GM21367 (cell line): ENCODE data around the gene TMEM63B.
"Not testable (repeated sequence)": the region's sequence is repeated elsewhere in the genome, so short reads cannot be mapped to it uniquely, and the experiment has no call there.

Source experiments
- ATAC-seq: cut with Tn5 transposase; IDR thresholded peaks from one replicate; pipeline ENCODE4 v1.9.1; 2021; ENCODE audit not compliant: unreplicated experiment

Gene TMEM63B

DNA sequence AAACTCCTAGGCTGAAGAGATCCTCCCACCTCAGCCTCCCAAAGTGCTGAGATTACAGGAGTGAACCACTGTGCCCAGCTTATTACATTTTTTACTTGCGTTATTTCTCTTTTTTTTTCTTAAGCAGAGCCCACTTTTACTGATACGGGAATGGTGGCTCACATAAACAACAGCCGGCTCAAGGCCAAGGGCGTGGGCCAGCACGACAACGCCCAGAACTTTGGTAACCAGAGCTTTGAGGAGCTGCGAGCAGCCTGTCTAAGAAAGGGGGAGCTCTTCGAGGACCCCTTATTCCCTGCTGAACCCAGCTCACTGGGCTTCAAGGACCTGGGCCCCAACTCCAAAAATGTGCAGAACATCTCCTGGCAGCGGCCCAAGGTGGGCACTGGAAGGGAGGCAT lies 41.8 kb downstream of the TMEM63B start:
- ATAC-seq, result no peak

DNA sequence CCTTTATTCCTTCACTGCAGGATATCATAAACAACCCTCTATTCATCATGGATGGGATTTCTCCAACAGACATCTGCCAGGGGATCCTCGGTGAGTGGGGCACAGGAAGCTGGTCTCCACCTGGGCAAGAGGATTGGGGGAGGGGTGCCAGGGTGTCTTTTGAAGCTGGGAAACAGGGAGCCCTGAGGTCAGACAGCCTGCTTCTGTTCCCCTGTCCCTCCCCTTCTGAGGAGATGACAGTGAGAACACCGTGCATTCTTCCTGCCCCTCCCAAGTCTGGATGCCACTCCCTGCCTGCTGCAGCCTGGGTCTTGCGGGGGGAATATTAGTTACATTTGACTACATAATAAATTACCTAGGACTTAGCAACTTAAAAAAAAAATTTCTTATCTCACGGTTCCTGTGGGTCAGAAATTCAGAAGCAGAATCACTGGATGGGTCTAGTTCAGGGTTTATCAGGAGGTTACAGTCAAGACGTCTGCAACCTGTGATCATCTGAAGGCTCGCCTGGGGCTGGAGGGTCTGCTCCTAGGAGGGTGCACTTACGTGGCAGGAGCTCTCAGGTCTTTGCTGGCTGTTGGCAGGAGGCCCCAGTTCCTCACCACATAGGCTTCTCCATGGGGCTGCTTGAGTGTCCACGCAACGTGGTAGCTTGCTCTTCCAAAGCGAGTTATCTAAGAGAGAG lies 42.7 kb downstream of the TMEM63B start:
- no peak for ATAC-seq

DNA sequence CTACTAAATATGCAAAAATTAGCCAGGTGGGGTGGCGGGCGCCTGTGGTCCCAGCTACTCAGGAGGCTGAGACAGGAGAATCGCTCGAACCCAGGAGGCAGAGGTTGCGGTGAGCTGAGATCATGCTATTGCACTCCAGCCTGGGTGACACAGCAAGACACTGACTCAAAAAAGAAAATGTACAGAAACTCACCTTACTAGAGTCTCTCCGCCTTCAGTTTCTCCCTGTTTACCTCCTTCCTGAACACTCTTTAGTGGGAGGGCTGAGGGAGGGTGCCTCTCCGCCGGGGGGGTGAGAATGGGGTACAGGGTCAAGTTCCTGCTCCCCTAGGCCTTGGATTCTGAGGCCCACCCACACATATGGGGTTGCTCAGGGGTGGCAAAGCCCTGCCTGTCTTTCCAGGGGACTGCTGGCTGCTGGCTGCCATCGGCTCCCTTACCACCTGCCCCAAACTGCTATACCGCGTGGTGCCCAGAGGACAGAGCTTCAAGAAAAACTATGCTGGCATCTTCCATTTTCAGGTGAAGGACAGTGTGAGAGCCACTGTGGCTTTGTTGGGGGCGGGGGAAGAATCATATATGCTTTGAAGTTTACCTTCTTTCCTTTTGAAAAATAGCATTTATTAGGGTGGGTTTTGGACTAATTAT lies 44.7 kb downstream of the TMEM63B start:
- ATAC-seq, result no peak

DNA sequence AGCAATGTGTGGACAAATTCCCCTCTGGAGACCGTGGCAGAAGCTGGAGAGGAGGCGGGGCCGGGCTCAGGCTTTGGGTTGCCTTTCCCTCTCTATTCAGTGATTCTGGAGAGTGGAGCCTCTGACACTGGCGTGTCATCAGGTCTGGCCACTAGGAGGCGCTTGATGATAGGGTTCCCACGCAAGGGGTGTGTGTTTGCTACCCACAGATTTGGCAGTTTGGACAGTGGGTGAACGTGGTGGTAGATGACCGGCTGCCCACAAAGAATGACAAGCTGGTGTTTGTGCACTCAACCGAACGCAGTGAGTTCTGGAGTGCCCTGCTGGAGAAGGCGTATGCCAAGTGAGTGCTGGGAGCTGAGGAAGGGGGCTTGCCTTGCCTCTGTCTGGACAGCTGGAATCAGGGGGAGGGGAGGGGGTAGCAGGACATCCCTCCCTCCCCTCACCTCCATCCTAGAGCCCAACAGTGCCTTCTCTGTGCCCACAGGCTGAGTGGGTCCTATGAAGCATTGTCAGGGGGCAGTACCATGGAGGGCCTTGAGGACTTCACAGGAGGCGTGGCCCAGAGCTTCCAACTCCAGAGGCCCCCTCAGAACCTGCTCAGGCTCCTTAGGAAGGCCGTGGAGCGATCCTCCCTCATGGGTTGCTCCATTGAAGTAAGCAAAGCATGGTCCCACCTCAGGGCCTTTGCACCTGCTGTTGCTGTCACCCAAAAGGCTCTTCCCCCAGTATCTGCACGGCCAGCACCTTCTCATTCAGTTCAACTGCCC lies 45.6 kb downstream of the TMEM63B start:
- ATAC-seq, result peak; percentile 59

DNA sequence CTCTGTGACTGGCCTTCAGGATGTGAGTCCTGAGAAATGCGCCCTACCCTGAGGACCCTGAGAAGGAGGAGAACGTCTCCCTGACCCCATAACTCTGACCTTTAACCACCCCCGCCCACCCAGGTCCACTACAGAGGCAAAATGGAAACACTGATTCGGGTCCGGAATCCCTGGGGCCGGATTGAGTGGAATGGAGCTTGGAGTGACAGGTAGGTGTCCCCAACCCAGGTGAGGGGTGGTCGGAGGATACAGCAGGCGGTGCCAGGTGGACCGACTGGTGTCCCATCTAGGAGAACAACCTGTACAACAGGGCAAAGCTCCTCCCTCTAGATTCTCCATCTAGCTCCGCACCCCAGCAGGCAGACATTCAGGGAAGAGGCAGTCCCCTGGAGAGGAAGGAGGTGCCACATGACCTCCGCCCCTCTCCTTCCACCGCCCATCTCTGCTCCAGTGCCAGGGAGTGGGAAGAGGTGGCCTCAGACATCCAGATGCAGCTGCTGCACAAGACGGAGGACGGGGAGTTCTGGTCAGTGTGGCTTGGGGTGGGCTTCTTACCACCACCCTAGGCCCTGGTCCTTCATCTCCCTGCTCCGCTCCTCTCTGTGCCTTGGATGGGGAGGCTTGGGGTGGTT lies 48.9 kb downstream of the TMEM63B start:
- no peak for ATAC-seq

DNA sequence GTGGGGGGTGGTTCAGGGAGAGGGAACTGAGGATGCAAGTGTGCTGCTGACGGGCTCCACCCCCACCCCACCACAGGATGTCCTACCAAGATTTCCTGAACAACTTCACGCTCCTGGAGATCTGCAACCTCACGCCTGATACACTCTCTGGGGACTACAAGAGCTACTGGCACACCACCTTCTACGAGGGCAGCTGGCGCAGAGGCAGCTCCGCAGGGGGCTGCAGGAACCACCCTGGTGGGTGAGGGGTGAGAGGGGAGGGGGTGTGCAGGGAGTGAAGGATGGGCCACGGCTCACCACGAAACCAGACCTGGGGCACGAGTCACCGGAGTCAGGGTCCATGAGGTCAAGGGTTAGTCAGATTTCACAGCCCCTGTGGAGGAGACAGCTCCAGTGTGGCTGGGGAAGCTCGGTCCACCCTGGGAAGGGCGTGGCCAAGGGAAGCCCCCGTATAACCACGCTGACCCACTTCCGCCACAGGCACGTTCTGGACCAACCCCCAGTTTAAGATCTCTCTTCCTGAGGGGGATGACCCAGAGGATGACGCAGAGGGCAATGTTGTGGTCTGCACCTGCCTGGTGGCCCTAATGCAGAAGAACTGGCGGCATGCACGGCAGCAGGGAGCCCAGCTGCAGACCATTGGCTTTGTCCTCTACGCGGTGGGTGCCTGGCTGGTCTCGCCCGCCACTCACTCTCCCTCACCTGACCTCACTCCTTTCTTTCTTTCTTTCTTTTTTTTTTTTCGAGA lies 49.6 kb downstream of the TMEM63B start:
- ATAC-seq, result no peak

DNA sequence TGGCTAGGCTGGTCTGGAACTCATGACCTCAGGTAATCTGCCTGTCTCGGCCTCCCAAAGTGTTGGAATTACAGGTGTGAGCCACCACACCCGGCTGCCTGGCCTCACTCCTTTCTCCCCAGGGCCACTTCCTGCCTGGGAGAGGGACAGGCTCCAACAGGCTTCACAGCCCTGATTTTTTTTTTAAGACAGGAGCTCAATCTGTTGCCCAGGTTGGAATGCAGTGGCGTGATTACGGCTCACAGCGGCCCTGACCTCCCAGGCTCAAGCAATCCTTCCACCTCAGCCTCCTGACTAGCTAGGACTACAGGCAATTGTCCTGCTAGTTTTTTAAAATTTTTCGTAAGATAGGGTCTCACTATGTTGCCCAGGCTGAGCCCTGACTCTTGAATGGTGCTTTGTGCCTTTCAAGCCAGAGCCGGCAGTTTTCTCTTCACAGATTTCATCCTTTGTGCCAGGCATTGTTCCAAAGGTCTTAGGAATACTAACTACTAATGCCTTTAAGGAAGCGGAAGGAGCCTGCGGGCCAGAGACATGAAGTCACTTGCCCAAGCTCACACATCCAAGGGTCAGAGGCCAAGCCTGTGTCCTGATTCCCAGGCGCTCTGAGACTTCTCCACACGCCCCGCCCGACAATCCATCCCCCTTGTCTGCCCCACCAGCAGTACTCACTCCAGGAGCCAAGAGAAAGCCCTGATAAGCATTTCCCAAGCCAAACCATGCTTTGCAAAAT lies 50.5 kb downstream of the TMEM63B start:
- no peak for ATAC-seq

DNA sequence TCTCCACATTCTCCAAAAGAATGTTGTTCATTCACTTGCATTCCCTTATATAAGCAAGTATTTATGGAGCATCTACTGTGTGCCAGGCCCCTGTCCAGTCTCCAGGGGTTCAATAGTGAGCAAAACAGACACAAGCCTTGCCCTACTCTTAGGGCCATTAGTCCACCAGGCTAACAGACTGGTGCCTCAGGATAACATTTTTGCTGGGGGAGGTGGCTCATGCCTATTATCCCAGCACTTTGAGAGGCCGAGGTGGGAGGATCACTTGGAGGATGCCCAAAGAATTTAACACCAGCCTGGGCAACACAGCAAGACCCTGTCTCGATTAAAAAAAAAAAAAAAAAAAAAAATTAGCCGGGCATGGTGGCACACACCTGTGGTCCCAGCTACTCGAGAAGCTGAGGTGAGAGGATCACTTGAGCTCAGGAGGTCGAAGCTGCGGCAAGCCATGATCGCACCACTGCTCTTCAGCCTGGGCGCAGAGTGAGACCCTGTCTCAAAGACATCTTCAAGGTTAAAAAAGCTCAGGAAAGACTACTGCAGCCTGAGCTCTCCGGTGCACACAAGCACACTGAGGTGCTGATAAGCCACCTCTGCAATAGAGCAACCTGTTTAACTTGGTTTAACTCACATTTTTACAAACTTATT lies 51.2 kb downstream of the TMEM63B start:
- no peak for ATAC-seq

DNA sequence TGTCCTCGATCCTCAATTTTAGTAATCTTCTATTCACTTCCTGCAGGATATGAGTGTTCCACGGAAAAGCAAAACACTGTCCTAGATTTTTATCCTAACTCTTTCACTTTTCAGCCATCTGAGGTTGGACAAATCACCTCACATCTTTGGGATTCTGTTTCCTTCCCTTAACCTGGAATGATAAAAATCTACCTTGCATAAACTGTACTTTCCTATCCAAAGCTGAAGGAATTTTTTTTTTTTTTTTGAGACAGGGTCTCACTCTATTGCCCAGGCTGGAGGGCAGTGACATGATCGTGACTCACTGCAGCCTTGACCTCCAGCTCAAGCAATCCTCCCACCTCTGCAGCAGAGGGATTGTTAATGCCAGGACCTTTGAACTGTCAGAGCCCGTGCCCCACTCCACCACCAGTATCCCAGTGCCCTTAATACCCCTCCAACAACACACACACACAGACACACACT lies 51.8 kb downstream of the TMEM63B start:
- no peak for ATAC-seq

DNA sequence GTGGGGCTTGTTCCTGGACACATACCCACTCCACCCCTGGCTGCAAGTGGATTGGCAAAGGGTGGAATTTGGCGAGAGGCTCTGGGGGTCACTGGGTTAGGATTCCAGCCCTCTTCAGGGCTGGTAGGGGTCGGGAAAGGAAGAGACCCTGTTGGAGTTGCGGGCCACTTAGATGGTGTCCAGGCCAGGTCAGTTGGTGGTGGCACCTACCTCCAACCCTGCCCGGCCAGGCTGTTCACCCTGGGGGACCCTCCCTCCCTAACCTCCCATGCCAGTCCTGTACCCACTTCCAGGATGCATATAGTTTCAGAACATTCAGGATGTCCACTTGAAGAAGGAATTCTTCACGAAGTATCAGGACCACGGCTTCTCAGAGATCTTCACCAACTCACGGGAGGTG lies 52.3 kb downstream of the TMEM63B start:
- ATAC-seq, result no peak

DNA sequence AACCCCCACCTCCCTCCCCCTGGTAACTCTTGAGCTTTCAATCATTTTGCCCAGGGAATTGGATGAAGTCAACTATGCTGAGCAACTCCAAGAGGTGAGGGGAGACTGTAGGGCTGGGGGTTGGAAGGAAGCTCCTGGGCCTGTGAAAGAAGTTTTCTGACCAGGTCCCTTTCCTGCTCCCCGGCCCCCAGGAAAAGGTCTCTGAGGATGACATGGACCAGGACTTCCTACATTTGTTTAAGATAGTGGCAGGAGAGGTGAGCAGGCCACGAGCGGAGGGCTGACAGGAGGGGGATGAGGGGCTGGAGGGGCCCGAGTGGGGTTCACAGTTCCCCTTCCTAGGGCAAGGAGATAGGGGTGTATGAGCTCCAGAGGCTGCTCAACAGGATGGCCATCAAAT lies 53.1 kb downstream of the TMEM63B start:
- no peak for ATAC-seq

DNA sequence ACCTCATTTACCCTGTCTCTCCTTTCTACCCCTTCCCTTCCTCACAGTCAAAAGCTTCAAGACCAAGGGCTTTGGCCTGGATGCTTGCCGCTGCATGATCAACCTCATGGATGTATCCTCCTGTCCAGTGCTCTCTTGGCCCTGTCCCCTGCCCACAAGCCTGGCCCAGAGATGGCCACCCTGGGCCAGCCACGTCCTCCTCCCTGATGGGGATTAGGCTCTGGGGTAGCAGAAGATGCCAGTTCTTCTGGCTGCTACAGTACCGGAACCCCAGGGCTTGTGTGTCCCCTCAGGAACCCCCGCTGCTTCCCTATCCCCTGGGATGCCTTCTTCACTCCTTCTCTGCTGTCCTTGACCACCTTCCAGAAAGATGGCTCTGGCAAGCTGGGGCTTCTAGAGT lies 53.5 kb downstream of the TMEM63B start:
- no peak for ATAC-seq

DNA sequence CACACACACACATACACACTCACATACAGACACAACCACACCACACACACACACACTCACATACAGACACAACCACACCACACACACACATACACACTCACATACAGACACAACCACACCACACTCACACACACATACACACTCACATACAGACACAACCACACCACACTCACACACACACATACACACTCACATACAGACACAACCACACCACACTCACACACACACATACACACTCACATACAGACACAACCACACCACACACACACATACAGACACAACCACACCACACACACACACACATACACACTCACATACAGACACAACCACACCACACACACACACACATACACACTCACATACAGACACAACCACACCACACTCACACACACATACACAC lies 54.4 kb downstream of the TMEM63B start:
- not testable (repeated sequence) for ATAC-seq

DNA sequence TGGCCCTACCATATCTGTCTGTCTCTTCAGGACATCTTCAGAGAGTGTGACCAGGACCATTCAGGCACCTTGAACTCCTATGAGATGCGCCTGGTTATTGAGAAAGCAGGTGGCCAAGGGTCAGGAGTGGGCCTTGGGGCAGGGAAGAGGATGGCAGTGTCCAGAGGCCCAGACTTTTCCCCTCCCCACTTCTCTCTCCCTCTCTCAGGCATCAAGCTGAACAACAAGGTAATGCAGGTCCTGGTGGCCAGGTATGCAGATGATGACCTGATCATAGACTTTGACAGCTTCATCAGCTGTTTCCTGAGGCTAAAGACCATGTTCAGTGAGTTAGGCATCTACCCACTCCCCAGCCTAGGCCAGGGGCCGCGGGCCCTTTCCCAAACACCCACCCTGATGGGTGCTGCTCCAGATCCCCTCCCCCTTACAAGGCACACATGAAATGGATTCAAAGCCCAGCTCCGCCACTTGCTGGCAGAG lies 55.6 kb downstream of the TMEM63B start:
- no peak for ATAC-seq

DNA sequence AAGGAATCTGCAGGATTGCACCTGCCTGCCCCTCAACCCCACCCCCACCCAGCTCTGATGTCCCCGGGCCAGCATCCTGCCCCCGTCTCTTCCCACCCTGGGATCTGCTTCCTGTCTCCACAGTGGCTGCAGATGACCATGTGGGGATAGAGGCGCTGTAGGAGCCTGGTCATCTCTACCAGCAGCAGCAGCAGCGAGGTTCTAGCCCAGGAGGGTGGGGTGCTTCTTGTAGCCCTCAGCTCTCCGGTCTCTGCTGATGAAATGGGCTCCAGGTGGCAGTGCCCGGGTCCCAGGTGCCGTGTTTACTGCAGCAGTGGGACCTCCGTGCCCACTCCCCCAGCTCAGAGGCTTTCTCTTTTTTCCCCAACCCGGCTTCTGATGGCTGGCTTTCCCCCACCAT lies 56.4 kb downstream of the TMEM63B start:
- no peak for ATAC-seq

DNA sequence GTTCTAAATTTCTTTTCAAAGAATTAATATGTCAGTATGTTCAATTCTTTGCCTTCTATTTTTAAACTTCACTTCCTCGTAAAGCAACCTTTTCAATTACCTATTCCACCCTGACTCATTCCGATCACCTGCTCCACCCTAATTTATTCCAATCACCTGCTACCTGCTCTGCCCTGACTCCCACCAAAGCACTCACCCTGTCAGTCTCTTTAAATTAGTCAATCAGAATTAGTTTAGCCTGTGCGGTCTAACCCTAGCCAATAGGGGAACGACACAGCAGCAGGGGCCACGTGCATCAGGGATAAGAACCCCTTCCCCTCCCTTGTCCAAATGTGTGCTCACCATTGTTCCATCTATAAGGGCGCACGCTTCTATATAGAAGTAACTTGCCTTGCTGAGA lies 58.0 kb downstream of the TMEM63B start:
- ATAC-seq, result not testable (repeated sequence)

DNA sequence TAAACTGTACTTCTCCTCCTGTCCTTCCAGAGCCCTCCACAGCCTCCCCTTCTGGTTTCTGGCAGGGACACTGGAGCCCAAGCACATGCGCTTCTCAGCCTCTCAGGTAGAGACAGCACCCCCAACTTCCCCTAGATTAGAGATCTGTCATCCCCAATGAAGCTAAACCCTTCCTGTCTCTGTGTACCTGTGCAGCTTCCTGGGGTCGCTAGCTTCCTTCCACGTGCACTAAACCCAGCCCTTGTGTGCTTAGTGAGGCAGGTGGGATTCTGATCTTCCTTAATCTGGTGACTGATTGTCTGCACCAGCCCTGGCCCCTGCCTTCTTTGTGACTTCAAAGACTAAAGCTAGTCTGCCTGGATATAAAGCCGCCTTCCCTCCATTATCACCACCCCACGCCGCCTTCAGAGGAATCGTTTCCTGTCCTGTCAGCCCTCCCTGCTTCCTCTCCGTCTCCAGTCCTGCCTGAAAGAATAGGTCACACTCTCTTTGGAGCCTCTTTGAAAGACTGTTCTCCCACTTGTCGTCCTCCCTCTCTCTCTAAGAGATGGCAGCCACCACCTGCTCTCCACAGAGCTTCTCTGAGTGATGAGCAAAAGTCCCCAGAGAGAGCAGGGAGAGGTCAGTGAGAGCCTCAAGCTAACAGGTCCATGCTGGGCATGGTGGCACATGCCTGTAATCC lies 58.7 kb downstream of the TMEM63B start:
- ATAC-seq, result no peak

DNA sequence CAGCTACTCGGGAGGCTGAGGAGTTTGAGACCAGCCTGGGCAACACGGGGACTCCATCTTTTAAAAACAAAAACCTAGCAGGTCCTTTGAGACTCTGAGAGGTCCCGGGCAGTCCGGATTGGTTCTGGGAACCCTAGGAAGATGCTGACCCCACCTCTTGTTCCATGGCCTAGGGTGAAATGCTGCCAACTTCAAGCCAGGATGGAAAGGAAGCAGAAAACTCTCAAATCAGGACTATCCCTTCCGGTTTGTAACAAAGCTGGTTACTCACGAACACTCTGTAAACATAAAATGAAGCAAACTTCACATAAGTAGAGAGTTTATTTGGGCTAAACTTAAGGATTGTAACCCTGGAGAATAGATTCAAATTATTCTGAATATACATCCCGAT lies 59.3 kb downstream of the TMEM63B start:
- no peak for ATAC-seq

DNA sequence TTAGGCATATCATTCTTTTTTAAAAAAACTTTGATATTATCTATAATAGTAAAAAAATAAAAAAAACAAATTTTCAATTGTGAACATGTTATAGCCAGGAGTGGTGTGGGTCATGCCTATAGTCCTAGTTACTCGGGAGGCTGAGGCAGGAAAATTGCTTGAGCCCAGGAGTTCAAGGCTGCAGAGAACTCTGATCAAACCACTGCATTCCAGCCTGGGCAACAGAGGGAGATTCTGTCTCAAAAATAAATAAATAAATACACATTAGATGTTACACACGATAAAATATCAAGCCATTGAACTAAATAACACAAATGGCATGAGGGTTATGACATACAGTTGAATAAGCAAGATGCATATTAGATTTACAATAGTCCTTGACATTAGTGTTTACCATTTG lies 61.5 kb downstream of the TMEM63B start:
- no peak for ATAC-seq
